WI38 (cell line): ENCODE results near the gene CA5A.

Experiments
- H3K4me3 ChIP-seq: 2 replicates; pipeline ENCODE4 v1.5.1; 2011; ENCODE audit warnings: low read depth, mild to moderate bottlenecking, control low read depth, low read length
- TF ChIP-seq, protein P1 (sequence below): IDR thresholded peaks from 2 replicates; pipeline ENCODE4 v1.5.1; 2012; ENCODE audit warnings: low read depth, mild to moderate bottlenecking, control low read depth, low read length

The CA5A gene

DNA sequence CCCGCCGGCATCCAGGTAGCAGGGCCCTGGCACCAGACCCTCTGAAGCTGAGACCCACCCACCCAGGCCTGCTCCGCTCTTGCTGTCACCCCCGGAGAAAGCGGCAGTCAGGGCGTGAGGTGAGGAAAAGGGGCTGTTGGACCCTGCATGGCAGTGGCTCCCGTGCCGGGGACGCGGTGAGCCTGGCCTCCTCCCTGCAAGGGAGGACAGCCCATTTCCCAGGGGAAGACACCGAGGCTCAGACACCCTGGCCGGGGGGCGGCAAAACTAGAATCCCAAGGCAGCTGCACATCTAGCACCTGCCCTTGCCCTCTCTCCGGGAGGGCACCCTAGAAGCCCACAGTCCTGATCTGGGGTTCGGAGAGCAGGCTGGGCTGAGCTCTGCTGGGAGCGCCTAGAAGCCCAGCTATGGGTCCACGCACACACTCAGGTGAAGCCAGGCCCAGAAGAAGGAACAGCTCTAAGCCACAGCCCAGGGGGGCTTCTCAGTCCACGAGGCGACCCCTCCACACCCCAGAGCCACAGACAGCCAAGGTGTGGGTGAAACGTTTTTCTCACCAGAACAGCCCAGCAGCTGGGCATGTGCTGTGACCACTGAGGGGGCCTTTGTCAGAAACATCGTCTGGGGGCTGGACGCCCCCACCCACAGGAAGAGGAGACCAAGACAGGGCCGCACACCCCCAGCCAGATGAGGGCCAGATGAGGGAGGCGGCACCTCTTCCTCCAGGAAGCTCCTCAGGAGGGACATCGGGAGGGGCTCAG lies 89.4 kb downstream of the CA5A start:
- TF ChIP-seq, protein P1, sequence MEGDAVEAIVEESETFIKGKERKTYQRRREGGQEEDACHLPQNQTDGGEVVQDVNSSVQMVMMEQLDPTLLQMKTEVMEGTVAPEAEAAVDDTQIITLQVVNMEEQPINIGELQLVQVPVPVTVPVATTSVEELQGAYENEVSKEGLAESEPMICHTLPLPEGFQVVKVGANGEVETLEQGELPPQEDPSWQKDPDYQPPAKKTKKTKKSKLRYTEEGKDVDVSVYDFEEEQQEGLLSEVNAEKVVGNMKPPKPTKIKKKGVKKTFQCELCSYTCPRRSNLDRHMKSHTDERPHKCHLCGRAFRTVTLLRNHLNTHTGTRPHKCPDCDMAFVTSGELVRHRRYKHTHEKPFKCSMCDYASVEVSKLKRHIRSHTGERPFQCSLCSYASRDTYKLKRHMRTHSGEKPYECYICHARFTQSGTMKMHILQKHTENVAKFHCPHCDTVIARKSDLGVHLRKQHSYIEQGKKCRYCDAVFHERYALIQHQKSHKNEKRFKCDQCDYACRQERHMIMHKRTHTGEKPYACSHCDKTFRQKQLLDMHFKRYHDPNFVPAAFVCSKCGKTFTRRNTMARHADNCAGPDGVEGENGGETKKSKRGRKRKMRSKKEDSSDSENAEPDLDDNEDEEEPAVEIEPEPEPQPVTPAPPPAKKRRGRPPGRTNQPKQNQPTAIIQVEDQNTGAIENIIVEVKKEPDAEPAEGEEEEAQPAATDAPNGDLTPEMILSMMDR = no peak
- no peak overlapping the region for H3K4me3 ChIP-seq

DNA sequence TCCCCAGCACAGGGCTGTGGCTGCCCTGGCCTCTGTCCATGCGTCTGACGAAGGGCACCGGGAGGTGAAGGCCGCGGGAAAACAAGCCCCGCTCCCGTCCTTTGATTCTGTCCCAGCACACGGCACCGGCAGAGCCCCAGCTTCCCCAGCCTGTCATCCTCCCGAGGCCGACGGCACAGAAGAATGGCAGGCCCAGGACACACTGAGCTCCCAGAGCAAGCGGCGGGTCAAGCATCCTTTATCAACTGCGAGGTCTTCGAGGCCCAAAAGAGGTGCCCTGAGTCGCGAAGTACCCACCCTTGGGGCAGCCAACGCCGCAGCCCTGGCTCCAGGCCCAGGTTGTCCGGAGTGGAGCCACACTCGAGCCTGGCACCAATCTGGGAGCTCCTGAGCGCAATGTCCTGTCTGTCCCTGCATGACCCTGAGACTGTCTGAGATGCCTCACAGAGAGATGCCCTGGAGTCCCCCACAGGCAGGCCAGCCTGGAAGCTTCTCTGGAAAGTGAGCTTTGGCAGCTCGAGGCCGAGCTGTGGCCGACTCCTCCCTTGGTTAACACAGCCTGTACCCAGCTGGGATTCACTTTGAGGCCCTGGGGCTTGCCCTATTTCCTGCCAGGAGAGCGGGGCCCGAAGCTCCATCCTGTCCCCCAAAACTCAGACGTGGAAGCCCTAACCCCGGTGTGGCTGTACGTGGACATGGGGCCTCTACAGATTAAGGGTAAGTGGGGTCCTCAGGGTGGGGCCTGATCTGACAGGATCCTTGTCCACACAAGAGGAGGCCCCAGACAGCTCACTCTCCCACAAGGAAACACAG lies 90.3 kb downstream of the CA5A start:
- no peak overlapping the region for H3K4me3 ChIP-seq
- TF ChIP-seq, protein P1 = no peak

DNA sequence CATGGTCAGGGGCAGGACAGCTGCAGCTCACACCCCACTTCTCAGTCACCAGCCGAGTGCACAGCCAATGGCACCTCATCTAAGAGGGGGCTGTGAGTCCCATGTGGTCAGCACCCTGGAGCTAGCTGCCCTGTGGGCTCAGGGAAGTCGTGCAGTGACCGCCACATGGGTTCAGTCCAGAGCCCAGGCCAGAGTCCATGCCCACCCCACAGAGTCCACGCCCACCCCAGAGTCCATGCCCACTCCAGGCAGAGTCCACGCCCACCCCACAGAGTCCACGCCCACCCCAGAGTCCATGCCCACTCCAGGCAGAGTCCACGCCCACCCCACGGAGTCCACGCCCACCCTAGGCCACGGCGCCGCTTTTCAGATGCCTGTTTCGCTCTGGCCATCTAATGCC lies 91.1 kb downstream of the CA5A start:
- H3K4me3 ChIP-seq = no peak overlapping the region
- TF ChIP-seq, protein P1 = no peak

DNA sequence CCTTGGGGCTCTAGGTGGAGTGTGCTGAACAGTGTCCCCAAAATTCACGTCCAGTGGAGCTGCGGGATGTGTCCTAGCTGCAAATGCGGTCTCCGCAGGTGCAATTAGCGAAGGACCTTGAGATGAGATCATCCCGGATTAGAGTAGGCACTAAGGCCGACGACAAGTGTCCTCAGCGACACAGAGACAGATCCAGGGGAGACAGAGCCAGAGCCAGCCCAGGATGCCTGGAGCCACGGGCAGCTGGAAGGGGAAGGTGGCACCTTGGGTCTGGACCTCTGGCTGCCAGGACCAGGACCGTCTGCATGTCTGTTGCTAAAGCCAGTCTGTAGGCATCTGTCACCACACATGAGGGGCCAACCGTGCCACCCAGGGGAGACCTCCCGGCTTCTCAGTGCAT lies 91.5 kb downstream of the CA5A start:
- TF ChIP-seq, protein P1 = no peak
- H3K4me3 ChIP-seq = no peak overlapping the region

DNA sequence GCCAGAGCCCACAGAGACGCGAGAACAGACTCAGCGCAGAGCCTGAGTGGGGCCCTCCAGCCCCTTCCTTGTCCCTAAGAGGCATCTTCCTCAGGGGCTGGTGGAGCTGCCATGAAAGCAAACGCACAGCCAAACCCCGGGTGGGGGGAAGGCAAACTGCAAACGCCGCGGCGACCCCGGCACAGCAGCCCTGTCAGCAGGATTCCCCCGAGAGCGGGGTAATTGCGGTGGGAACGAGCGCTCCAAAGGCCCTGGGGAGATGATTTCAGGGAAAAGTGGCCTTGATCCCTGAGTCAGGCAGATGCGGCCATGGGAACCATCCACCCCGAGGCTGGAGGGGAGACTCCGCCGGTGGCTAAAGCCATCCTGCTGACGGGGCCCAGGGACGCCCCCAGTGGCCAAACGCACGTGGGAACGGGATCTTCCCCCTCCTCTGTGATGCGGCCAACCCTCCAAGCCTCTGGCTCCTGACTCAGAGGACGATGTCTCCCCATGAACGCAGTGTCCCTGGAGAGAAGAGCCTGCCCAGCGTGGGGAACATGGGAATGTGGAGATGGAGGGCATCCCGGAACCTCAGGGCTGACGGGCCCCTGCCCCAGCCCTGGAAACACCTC lies 92.1 kb downstream of the CA5A start:
- H3K4me3 ChIP-seq = no peak overlapping the region
- TF ChIP-seq, protein P1 = no peak

DNA sequence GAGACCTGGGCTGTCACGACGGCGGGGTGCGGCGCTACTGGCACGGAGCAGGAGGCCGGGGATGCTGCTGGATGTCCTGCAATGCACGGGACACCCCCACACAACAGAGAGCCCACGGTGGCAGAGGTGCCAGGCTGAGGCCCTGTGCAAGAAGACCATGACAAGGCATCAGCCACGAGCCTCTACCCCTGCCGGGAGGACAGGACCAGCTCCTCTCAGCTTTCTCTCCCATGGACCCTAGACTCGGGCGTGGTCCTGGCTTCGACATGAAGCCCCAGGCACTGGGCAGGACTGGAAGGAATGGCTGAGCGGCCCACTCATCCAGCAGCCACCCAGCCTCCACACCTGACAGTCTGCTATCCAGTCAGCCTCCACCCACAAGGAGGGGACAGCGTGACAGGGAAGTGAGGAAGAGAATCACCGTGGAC lies 92.6 kb downstream of the CA5A start:
- TF ChIP-seq, protein P1 = no peak
- no peak overlapping the region for H3K4me3 ChIP-seq
